Chondrocyte (in vitro differentiated cells): Measurements from ENCODE around the gene CCDC177. TPM values are rescaled to one million over a fixed set of nuclear protein-coding genes. Genes with fewer than 3 reads are reported as not detected.

Experiments
- DNase-seq: peaks from one replicate; pipeline ENCODE4 v3.0.0; 2021; ENCODE audit warnings: mixed read lengths, low spot score
- H3K27ac Mint-ChIP-seq: one replicate; pipeline ENCODE4 v1.8.0; 2021; ENCODE audit warnings: mild to moderate bottlenecking, moderate library complexity, mixed read lengths; ENCODE audit not compliant: unreplicated experiment
- H3K27me3 Mint-ChIP-seq: 2 replicates; pipeline ENCODE4 v1.8.0; 2021; ENCODE audit warnings: low read depth, mixed read lengths
- H3K36me3 Mint-ChIP-seq: 2 replicates; pipeline ENCODE4 v1.8.0; 2021; ENCODE audit warnings: low read depth, mixed read lengths
- H3K4me1 Mint-ChIP-seq: 2 replicates; pipeline ENCODE4 v1.8.0; 2021; ENCODE audit warnings: low read depth, mild to moderate bottlenecking, mixed read lengths
- H3K4me3 Mint-ChIP-seq: one replicate; pipeline ENCODE4 v1.8.0; 2021; ENCODE audit warnings: mild to moderate bottlenecking, moderate library complexity, mixed read lengths; ENCODE audit not compliant: unreplicated experiment
- H3K9me3 Mint-ChIP-seq: 2 replicates; pipeline ENCODE4 v1.8.0; 2021; ENCODE audit warnings: low read depth, mixed read lengths
- CTCF ChIP-seq: fragments of 200-600 bp; sonication (generic); IDR thresholded peaks from 2 replicates; pipeline ENCODE4 v1.5.0; 2021; ENCODE audit warnings: antibody characterized with exemption, mild to moderate bottlenecking, moderate library complexity
- total RNA-seq: library from RNA; stranded (reverse); gene quantifications from 3 replicates; pipeline ENCODE4 v1.2.1, GENCODE V29; 2021

The CCDC177 gene
- total RNA-seq, 1 donor from 2014 or later = not detected

- H3K27ac Mint-ChIP-seq = no peak overlapping the region
- peaks cover 52% of the 10 kb centered on the region for H3K27me3 Mint-ChIP-seq
- H3K36me3 Mint-ChIP-seq = no peaks in the 10 kb centered on the region
- H3K9me3 Mint-ChIP-seq = no peaks in the 10 kb centered on the region
- TF ChIP-seq CTCF = no peak
- no peak overlapping the region for H3K4me3 Mint-ChIP-seq
- no peak for DNase-seq
- peaks cover 5% of the 10 kb centered on the region for H3K4me1 Mint-ChIP-seq
Measured at GRCh38 chr14:69572841-69573135, 1.9 kb downstream of the CCDC177 start.

GRCh38 chr14:69572030-69572840 lies 2.4 kb downstream of the CCDC177 start:
- H3K27me3 Mint-ChIP-seq = peaks cover 58% of the 10 kb centered on the region
- TF ChIP-seq CTCF = no peak

GRCh38 chr14:69571449-69572029 lies 3.1 kb downstream of the CCDC177 start:
- DNase-seq = no peak
- H3K4me1 Mint-ChIP-seq = peaks cover 5% of the 10 kb centered on the region
- peaks cover 60% of the 10 kb centered on the region for H3K27me3 Mint-ChIP-seq
- no peaks in the 10 kb centered on the region for H3K9me3 Mint-ChIP-seq
- no peak for TF ChIP-seq CTCF
- H3K27ac Mint-ChIP-seq = no peak overlapping the region
- H3K4me3 Mint-ChIP-seq = no peak overlapping the region
- H3K36me3 Mint-ChIP-seq = no peaks in the 10 kb centered on the region

More at GRCh38 chr14:69572030-69572840, 2.4 kb downstream of the CCDC177 start:
- no peaks in the 10 kb centered on the region for H3K36me3 Mint-ChIP-seq
- H3K4me1 Mint-ChIP-seq = peaks cover 5% of the 10 kb centered on the region
- H3K27ac Mint-ChIP-seq = no peak overlapping the region
- no peak for DNase-seq
- H3K4me3 Mint-ChIP-seq = no peak overlapping the region
- no peaks in the 10 kb centered on the region for H3K9me3 Mint-ChIP-seq

- TF ChIP-seq CTCF = no peak
- Mint-ChIP-seq H3K36me3 (no peaks in the 10 kb centered on the region), H3K27ac (no peak overlapping the region), H3K27me3 (peaks cover 61% of the 10 kb centered on the region), H3K9me3 (no peaks in the 10 kb centered on the region), H3K4me3 (no peak overlapping the region), H3K4me1 (peaks cover 5% of the 10 kb centered on the region)
- no peak for DNase-seq
Measured at GRCh38 chr14:69570836-69571330, 3.8 kb downstream of the CCDC177 start.

GRCh38 chr14:69569859-69570258 lies 4.8 kb downstream of the CCDC177 start:
- Mint-ChIP-seq H3K36me3 (no peaks in the 10 kb centered on the region), H3K27me3 (peaks cover 67% of the 10 kb centered on the region), H3K4me3 (no peak overlapping the region), H3K27ac (no peak overlapping the region), H3K4me1 (peaks cover 5% of the 10 kb centered on the region), H3K9me3 (no peaks in the 10 kb centered on the region)
- TF ChIP-seq CTCF = no peak
- no peak for DNase-seq
